RWPE2 (cell line): ENCODE data around the gene ITPKB.

Source experiments
- ATAC-seq: fragments of 200-7000 bp; cut with Tn5 transposase; 3 replicates; pipeline ENCODE4 v1.9.1; 2021; ENCODE audit warnings: low read depth
- DNase-seq: peaks from one replicate; pipeline ENCODE4 v3.0.0-alpha.2; 2020; ENCODE audit warnings: low spot score
- H3K27ac ChIP-seq: fragments of 450-650 bp; 2 replicates; pipeline ENCODE4 v1.5.1; 2017; ENCODE audit warnings: mild to moderate bottlenecking; ENCODE audit not compliant: poor library complexity, severe bottlenecking
- H3K27me3 ChIP-seq: fragments of 250-450 bp; sonication (Bioruptor Pico); 2 replicates; pipeline ENCODE4 v1.5.1; 2021; ENCODE audit warnings: mild to moderate bottlenecking, moderate library complexity; ENCODE audit not compliant: insufficient read depth, poor library complexity, severe bottlenecking
- H3K36me3 ChIP-seq: fragments of 250-450 bp; sonication (Bioruptor Pico); 2 replicates; pipeline ENCODE4 v1.5.1; 2020; ENCODE audit warnings: low read depth, mild to moderate bottlenecking, moderate library complexity
- H3K4me1 ChIP-seq: fragments of 250-450 bp; sonication (Bioruptor Pico); 2 replicates; pipeline ENCODE4 v1.5.1; 2021; ENCODE audit warnings: mild to moderate bottlenecking, moderate library complexity; ENCODE audit not compliant: insufficient read depth, poor library complexity, severe bottlenecking
- H3K4me3 ChIP-seq: fragments of 250-450 bp; sonication (Bioruptor Pico); 2 replicates; pipeline ENCODE4 v1.5.1; 2021; ENCODE audit warnings: mild to moderate bottlenecking, moderate library complexity; ENCODE audit not compliant: severe bottlenecking
- H3K9me3 ChIP-seq: fragments of 250-450 bp; sonication (Bioruptor Pico); 2 replicates; pipeline ENCODE4 v1.5.1; 2021; ENCODE audit warnings: mild to moderate bottlenecking, moderate library complexity; ENCODE audit not compliant: severe bottlenecking
- CTCF ChIP-seq: fragments of 450-650 bp; IDR thresholded peaks from one replicate; pipeline ENCODE4 v1.5.1; 2017; ENCODE audit warnings: mild to moderate bottlenecking, moderate library complexity; ENCODE audit not compliant: poor library complexity, severe bottlenecking

The ITPKB gene

GRCh38 chr1:226586116-226586515 lies 153.0 kb downstream of the ITPKB start:
- H3K4me1 ChIP-seq: no peaks in the 10 kb centered on the region
- no peak for TF ChIP-seq CTCF
- H3K27ac ChIP-seq: no peak overlapping the region
- no peak overlapping the region for H3K4me3 ChIP-seq
- ATAC-seq (no peak), DNase-seq (no peak)
- no peaks in the 10 kb centered on the region for H3K27me3 ChIP-seq
- H3K36me3 ChIP-seq: no peaks in the 10 kb centered on the region
- H3K9me3 ChIP-seq: no peaks in the 10 kb centered on the region

- no peak for DNase-seq
- Histone ChIP-seq H3K9me3 (no peaks in the 10 kb centered on the region), H3K27me3 (no peaks in the 10 kb centered on the region), H3K36me3 (no peaks in the 10 kb centered on the region), H3K4me1 (no peaks in the 10 kb centered on the region), H3K27ac (no peak overlapping the region), H3K4me3 (no peak overlapping the region)
- ATAC-seq: no peak
- TF ChIP-seq CTCF: no peak
Observed at GRCh38 chr1:226584164-226584563, 154.9 kb downstream of the ITPKB start.

GRCh38 chr1:226582966-226583365 lies 156.1 kb downstream of the ITPKB start:
- H3K4me1 ChIP-seq: no peaks in the 10 kb centered on the region
- H3K27me3 ChIP-seq: no peaks in the 10 kb centered on the region
- TF ChIP-seq CTCF: no peak
- no peak for DNase-seq
- no peaks in the 10 kb centered on the region for H3K9me3 ChIP-seq
- no peak overlapping the region for H3K4me3 ChIP-seq
- no peak overlapping the region for H3K27ac ChIP-seq
- no peaks in the 10 kb centered on the region for H3K36me3 ChIP-seq
- no peak for ATAC-seq
